GM21529 (cell line): Measurements from ENCODE around the gene AHCTF1.
"Not testable (repeated sequence)": the region's sequence is repeated elsewhere in the genome, so short reads cannot be mapped to it uniquely, and the experiment has no call there.

ENCODE experiments used
- ATAC-seq: cut with Tn5 transposase; IDR thresholded peaks from one replicate; pipeline ENCODE4 v1.9.1; 2021; ENCODE audit not compliant: unreplicated experiment

AHCTF1 gene

GRCh38 chr1:246837418-246838117 lies 94.2 kb downstream of the AHCTF1 start:
- ATAC-seq, result peak; percentile 76

- no peak for ATAC-seq
Observed at GRCh38 chr1:246836209-246836966, 95.4 kb downstream of the AHCTF1 start.

GRCh38 chr1:246831543-246831942 lies 100.2 kb downstream of the AHCTF1 start:
- ATAC-seq, result no peak

DNA sequence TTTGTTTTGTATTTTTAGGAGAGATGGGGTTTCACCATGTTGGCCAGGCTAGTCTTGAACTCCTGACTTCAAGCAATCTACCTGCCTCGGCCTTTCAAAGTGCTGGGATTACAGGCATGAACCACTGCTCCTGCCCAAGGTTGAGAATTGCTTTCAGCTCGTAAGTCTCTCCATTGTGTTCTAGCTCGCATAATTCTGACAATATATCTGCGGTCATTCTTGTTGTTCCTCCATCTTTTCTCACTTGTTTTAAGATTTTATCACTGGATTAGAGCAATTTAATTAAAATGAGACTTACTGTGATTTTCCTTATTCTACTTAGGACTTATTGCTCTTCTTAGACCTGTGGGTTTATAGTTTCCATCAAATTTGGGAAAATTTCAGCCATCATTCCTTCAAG lies 102.9 kb downstream of the AHCTF1 start:
- ATAC-seq, result no peak

GRCh38 chr1:246827396-246827795 lies 104.4 kb downstream of the AHCTF1 start:
- ATAC-seq, result no peak

- no peak for ATAC-seq
Observed at GRCh38 chr1:246825557-246826175, 106.1 kb downstream of the AHCTF1 start.

DNA sequence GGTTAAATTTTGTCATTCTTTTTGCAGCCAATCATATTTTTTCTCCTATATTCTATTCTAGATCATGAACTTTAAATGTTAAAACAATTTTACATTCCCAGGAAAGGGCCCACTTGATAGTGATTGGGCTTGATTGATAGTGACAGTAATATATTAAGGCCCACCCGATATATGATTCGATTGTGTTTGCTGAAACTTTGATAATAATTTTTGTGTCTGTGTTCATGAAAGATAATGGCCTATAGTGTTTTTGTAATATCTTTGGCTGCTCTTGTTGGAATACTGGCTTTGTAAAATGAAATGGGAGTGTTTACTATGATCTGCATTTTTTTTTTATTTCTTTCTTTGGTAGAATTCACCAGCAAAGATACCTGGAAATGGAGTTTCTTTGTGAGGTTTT lies 107.2 kb downstream of the AHCTF1 start:
- ATAC-seq, result no peak

GRCh38 chr1:246822154-246822553 lies 109.6 kb downstream of the AHCTF1 start:
- ATAC-seq, result not testable (repeated sequence)

- no peak for ATAC-seq
Observed at GRCh38 chr1:246820666-246821065, 111.1 kb downstream of the AHCTF1 start.

GRCh38 chr1:246817778-246818177 lies 114.0 kb downstream of the AHCTF1 start:
- ATAC-seq, result not testable (repeated sequence)

- peak; percentile 65 for ATAC-seq
Observed at GRCh38 chr1:246815693-246816270, 116.0 kb downstream of the AHCTF1 start.

- no peak for ATAC-seq
Observed at GRCh38 chr1:246814890-246815289, 116.9 kb downstream of the AHCTF1 start.

GRCh38 chr1:246813325-246813724 lies 118.4 kb downstream of the AHCTF1 start:
- not testable (repeated sequence) for ATAC-seq

DNA sequence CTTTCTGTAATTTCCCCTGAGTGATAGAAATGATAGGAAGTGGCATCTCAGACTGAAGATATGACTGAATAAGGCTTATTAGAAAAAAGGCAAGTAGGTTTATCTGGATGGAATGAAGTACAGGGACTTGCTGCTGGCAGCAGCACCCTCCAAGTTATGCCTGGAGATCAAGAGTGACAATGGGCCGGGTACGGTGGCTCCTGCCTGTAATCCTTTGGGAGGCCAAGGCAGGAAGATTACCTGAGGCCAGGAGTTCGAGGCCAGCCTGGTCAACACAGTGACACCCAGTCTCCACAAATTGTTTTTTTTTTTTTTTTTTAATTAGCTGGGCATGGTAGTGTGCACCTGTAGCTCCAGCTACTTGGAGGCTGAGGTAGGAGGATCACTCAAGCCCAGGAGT lies 119.8 kb downstream of the AHCTF1 start:
- no peak for ATAC-seq

- no peak for ATAC-seq
Observed at GRCh38 chr1:246809473-246809872, 122.3 kb downstream of the AHCTF1 start.

DNA sequence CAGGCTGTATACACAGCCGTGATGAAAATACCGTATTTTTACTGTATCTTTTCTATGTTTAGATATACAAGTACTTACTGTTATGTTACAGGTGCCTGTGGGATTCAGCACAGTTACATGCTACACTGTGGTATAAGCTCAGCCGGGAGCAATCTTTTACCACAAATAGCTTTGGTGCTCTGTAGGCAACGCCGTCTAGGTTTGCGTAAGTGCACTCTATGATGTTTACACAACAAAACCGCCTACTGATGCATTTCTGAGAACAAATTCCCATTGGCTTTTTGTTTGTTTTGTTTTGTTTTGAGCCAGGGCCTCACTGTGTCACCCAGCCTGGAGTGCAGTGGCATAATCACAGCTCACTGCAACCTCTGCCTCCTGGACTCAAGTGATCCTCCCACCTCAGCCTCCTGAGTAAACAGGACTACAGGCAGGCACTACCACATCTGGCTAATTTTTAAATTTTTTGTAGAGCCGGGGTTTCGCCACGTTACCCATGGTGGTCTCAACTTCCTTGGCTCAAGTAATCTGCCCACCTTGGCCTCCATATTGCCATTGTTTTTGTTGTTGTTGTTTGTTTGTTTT lies 126.5 kb downstream of the AHCTF1 start:
- no peak for ATAC-seq

- ATAC-seq, result no peak
Observed at GRCh38 chr1:246803883-246804282, 127.9 kb downstream of the AHCTF1 start.

DNA sequence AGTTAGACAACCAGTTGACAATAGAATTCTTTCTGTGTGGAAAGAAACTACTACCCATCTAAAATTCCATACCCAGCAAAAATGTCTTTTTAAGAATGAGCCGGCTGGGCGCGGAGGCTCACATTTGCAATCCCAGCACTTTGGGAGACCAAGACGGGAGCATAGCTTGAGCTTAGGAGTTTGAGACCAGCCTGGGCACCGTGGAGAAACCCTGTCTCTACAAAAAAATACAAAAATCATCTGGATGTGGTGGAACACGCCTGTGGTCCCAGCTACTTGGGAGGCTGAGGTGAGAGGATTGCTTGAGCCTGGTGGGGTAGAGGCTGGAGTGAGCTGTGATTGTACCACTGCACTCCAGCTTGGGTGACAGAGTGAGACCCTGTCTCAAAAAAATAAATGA lies 128.4 kb downstream of the AHCTF1 start:
- no peak for ATAC-seq

DNA sequence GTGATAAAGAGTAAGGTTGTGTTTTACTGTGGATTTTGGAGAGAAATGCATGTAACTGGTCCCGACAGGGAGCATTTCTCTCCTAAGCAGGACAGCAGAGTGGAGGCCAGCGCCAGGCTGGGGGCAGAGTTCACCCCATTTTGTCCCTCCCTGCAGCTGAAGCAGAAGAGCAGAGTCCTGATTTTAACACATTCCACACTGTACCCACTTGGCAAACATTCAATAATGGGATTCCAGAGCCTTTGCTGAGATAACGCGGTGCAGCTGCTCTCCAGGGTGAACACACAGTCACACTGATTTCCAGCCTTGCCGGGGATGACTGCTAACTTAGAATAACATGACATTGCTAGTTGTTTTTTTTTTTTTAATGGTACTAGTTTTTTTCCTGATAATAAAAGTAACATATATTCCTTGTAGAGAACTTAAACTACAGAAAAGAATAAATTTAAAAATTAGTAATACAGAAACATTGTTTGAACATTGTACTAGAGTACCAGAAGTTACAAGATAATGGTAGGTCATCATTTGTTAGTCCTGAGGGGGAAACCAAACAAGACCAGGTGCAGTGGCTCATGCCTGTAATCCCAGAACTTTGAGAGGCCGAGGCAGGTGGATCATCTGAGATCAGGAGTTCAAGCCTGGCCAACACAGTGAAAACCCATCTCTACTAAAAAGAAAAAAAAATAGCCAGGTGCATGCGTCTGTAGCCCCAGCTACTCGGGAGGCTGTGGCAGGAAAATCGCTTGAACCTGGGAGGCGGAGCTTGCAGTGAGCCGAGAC lies 130.3 kb downstream of the AHCTF1 start:
- ATAC-seq, result no peak

DNA sequence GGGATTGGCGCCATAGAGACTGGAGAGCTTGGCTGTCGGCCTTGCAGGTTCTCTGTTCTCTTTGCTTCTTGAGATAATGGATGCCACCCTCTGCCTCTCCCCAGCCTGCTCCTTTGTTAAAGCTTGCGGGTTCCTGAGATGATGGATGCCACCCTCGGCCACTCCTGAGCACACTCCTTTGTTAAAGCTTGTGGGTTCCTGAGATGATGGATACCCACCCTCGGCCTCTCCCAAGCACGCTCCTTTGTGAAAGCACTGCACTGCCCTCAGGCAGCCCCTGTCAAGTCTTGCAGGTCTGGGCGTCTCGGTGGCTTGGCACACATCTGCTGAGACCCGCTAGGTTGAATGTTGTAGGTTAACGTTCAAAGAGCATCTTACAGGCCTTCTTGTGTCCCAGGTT lies 131.0 kb downstream of the AHCTF1 start:
- ATAC-seq, result no peak

DNA sequence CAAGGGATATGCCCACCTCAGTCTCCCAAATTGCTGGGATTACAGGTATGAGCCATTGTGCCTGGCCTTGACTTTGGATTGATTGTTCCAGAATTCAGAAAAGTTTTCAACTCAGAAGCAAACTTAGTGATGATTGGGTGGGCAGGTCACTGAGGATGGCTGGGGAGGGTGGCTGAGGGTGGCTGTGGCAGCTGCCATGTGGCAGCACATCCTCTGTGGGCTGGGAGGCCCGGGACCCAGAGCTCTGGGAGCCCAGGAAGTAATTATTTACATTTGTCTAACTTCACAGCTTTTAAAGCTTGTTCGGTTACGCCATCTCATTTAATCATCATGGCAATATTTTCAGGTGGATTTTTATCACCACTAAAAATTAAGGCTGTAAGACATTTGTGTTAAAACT lies 131.4 kb downstream of the AHCTF1 start:
- no peak for ATAC-seq
